HG02840 (cell line): ENCODE measurements around the gene ITPRID1.
"Not testable (repeated sequence)": the region's sequence is repeated elsewhere in the genome, so short reads cannot be mapped to it uniquely, and the experiment has no call there.

Experiments used
- ATAC-seq: cut with Tn5 transposase; IDR thresholded peaks from one replicate; pipeline ENCODE4 v1.9.1; 2021; ENCODE audit warnings: mild to moderate bottlenecking, moderate library complexity, moderate number of reproducible peaks; ENCODE audit not compliant: unreplicated experiment, low FRiP score

ITPRID1 gene

DNA sequence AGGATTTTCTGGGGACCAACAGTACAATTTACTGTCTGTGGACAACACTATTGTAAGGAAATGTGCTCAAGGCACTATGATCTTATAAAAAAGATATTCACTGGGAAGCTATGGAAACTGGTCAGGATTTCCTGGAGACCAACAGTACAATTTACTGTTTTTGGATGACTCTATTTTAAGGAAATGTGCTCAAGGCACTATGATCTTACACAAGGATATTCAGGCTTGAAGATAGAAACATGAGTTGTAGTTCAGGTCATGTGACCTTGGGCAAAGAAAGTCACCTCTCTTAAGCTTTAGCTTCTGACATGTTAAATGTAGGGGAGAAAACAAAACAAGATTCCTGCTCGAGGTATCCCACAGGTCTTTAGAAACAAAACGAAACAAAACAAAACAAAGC lies 1.7 kb upstream of the ITPRID1 start:
- no peak for ATAC-seq

DNA sequence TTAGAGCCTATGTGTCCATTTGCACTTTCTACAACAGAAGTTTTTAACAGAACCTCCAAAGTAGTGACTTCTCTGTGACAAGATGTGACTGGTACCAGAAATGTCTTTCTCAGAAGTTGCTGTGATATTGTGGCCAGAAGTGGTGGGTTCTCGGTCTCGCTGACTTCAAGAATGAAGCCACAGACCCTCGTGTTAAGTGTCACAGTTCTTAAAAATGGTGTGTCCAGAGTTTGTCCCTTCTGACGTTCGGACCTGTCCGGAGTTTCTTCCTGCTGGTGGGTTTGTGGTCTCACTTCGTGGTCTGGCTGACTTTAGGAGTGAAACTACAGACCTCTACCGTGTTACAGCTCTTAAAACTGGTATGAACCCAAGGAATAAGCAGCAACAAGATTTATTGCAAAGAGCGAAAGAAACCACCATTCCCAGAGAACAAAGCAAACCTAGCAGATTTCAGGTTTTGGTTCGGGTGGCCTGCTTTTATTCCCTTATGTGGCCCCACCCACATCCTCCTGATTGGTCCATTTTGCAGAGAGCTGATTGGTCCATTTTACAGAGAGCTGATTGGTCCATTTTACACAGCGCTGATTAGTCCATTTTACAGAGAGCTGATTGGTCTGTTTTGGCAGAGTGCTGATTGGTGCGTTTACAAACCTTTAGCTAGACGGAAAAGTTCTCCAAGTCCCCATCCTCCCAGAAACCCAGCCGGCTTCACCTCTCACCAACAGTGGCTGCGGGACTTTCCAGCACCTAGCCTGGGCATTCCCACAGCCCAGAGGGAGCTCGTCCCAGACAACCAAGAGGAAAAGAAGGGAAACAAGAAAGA lies 3.0 kb downstream of the ITPRID1 start:
- no peak for ATAC-seq

DNA sequence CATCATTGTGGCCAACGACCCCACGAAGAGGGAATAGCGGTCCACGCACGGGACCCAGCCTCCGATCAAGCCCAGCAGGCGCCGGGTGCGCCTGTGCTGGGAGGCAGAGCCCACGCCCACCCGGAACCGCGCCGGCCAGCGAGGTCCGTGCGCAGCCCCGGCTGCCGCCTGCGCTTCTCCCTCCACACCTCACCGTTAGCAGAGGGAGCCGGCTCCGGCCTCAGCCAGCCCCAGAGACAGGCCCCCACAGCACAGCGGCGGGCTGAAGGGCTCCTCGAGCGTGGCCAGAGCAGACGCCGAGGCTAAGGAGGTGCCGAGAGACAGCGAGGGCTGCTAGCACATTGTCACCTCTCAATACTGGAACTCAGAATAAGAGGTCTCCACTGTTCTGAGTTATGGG lies 3.6 kb downstream of the ITPRID1 start:
- no peak for ATAC-seq

DNA sequence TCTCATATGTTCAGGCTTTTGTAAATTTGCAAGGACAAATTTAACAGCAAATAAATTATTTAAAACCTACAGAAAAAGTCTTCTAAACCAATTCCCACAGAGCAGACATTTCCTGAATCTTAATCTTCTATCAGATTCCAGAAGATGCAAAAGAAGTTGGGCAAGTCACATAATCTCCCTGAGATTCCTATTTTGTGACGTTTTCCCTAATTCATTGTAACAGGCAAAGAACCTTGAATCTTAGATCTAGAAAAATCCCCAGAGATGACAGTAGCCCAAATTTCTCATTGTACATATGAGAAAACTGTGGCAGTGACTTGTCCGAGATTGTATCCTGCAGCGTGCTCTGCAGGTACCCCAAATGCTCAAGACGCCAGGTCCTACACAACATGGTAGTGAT lies 4.9 kb downstream of the ITPRID1 start:
- no peak for ATAC-seq

DNA sequence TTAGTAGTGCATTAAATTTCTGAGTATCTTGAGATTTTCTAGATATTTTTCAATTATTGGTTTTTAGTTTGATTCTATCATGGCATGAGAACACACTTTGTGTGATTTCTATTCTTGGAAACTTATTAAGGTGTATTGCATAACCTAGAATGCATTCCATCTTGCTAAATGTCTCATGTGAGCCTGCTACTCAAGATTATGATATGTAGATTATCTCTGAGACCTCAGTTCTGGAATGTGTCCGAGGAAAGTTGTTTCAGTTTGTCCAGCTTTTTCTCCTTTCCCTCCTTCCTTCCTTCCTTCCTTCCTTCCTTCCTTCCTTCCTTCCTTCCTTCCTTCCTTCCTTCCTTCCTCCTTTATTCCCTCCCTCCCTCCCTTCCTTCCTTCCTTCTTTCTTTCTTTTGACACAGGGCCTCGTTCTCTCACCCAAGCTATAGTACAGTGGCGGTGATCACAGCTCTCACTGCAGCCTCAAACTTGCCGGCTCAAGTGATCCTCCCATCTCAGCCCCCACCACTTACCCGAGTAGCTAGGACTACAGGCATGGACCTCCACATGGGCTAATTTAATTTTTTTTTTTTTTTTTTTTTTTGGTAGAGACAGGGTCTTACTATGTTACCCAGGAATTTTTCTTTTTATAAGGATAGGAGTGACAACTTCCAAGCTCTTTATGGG lies 7.6 kb downstream of the ITPRID1 start:
- ATAC-seq = no peak

DNA sequence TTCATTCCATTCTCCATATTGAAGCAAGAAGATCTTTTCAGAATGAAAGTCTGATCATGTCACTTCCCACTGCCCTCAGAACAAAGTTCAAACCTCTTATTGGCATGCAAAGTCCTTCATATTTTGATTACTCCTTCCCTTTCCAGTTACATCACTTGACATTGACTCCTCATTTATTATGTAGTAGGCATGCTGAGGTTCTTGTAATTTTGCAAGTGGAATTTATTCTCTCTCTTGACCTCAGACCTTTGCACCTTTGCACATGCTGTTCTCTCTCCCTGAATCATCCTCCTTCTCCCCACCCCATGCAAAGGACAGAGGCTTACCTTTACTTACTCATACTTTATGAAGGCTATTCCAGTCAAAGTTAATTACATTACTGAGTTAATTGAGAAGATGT lies 13.0 kb downstream of the ITPRID1 start:
- ATAC-seq = no peak

DNA sequence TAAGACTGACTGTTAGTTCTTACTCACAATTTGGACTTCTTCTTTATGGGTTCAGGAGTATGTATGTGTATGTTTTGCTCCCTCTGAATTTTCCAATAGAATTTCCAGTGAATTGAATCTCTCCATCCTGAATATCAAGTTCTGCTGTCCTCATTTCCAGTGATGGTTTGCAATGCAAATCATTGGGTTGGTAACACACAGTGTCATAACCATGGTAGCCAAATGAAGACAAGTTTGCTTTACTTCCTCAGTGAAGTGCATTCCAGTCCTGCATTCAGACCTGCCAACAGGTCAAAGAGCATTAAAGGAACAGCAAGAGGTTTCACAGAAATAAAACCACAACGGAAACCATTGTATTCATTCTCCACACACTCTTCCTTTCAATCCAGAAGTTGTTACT lies 15.2 kb downstream of the ITPRID1 start:
- ATAC-seq = no peak

DNA sequence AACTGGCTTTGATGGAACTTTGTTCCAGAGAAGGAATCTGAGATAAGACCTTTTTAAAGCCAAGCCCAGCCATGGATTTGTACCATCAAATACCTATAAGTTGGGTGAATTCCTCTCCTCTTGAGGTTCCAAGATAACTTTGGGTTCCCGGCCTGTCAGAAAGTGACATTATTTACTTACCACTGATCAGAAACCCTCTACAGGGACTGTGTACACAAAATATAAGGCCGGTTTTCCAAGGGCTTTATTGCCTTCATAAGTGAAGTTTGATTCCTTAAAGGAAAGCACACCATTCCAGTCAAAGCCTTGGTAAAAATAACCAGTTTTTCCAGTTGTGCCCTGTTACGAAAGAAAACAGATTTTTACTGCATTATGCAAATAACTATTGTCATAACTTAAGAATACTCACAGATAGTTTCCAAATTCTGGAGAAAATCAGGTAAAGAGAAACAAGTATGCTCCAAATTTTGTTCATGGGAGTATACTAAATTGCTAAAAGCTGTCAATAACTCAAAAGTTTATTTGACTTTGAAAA lies 26.8 kb downstream of the ITPRID1 start:
- ATAC-seq = not testable (repeated sequence)

DNA sequence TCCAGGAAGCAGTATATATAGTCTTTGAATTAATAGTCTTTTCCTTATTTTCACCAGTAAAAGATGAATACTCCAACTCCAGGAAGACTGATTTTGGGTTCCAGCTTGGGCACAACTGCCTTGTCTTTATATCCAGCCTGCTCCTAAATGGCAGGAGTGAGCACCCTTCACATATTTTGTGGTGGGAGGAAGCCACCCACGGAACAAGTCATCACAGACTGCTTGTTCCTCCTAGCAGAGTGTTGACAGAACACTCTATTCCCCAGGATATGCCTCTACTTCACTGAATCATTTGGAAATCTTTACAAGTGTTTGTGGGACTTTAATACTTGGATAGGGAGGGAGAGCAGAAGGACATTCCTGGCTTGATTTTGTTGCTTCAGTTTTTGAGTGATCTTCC lies 31.7 kb downstream of the ITPRID1 start:
- ATAC-seq = no peak

DNA sequence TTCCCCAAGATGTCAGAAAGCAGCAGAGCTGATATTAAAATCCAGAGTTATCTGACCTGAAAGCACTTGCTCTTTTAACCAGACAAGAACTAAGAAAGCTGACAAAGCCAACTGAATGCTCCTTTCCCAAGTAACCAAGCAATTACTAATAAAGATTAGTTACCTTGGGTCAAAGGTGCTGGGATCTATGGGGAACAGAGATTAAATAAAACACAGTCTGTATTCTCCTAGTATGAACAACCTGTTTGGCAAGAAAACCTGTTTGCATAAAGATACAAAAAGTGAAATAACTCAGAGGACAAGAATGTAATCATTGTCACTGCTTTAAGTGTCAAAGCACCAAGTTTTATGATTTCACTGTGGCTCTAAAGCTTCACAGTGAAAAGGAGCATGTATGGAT lies 35.7 kb downstream of the ITPRID1 start:
- no peak for ATAC-seq

DNA sequence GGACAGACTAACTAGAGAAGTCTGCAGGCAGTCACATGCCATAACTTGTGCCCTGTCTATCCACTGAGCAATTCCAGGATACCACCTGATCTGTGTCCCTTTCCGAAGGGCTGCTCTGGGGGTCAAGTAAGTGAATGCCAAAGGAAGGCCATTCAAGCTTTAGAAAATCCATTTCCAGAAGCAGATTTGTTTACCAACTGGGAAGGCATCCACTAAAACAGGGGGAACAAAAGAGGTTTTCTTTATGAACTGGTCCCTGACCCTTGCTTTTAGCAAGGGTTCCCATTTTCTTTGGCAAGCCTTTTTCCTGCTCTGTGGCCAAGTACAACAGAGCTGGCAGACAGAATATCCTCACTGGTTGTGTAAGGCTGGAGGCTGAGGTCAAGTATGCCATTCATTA lies 36.5 kb downstream of the ITPRID1 start:
- no peak for ATAC-seq

DNA sequence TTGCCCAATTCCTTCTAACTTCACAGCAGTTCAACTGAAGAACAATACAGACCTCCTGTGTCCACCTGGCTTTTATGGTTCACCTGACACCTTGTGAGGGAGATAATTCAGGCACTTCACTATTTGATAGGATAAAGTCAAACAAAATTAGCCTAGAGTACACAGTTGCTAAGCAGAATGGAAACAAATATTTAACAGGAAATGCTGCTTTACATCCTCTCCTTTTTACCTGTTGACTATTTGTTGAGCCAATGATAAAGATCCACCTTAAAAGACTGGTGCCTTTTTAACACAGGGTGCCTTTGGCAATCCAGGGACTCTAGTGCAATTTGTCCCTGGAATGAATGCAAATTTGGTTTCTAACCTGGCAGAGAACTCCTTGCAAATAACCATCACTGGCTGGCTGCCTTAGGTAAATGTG lies 39.8 kb downstream of the ITPRID1 start:
- ATAC-seq = no peak

DNA sequence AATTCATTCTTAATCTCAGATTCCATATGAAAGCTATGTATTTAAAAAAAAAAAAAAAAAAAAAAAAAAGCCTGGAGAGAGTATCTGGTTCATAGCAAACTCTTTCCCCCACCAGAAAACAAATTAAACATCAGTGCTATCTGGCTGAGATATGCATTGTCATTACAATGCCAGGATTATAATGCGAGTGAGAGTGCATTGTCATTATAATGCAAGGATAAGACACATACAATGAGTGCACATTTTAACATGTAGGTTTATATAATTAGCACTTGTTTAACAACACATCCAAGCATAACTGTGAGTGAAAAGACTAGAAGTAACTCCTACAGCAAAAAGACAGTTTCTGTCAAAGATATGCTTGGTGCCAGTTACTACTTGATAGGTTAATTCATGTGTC lies 48.1 kb downstream of the ITPRID1 start:
- ATAC-seq = no peak

DNA sequence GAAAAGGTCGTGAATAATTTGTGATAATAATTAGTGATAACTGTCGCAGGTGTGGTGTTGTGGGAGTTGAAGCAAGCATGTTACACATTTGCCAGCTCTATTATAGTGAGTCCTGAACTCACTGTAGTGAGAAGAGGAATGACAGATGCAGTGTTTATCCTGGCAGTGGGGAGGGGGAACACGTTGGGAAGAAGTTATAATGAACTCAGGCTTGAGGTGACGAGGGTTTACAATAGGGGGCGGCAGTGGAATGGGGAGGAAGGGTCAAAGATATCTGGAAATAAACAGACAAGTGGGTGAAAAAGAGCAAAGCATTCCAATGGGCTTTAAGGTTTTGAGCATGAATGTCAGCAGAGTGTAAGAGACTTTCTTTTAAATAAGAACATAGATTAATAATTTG lies 49.6 kb downstream of the ITPRID1 start:
- no peak for ATAC-seq

DNA sequence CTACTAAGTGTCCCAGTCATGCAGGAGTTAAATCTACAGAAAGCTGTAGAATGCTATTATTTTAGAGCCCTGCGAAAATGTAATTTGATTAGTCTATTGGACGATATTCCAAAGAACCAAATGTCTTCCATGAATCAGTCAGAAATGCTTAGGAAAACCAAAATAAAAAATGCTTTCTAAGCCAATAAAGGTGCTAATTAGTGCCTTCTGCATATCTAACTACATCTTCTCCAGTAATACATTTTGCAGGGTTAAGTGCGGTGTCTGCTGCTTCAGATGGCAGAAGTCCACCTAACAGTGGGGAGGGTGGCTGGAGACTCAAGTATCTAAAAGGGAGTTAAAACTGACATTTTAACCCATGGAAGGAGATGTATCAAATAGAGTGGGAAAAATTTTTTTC lies 50.1 kb downstream of the ITPRID1 start:
- no peak for ATAC-seq

DNA sequence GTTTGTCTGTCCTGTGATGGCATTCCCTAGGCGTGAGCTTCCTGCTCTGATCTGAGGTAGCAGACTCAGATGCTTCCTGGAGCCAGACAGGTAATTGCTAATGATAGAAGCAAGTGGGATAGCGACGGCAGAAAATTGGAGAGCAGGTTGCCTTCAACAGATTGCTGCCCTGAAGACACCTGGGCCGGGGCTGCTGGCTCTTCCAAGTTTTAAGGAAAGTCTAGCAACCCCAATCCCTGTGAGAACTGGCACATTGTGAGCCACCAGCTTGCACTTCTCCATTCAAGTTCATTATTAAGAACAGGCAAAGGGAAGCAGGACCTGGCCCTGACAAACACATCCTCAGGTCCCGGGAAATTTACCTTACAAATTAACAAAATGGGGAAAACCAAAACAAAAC lies 50.8 kb downstream of the ITPRID1 start:
- no peak for ATAC-seq

DNA sequence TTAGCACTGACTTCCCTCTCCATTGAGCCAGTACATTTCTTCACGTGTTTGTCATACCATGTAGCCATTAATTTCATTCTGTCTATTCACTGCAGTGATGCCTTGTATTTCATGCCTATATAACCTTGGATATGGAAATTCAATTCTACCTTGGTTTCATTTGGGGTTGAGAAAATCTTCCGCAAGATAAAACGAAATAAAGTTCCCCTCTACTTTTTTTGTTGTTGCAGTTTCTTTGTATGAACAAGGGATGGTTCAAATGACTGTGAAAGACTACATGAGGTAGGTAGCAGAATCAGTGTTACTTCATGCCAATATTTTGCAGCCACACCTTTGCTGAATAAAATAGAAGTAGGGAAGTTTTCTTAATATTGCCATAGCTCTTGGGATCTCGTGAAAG lies 55.6 kb downstream of the ITPRID1 start:
- no peak for ATAC-seq

DNA sequence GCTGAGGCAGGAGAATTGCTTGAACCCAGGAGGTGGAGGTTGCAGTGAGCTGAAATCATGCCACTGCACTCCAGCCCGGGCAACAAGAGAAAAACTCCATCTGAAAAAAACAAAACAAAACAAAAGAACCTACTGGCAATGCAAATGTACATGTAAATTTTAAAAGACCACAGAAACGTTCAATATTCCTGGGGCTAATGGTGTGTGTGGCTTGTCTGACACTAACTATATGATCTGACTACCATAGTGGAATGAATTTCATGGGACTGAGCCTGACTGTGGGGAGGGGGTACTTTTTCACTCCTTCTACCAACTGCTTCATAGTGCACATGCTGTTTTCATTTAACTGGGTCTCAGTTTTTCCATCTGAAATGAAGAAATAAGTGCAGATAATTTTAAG lies 69.6 kb downstream of the ITPRID1 start:
- no peak for ATAC-seq

DNA sequence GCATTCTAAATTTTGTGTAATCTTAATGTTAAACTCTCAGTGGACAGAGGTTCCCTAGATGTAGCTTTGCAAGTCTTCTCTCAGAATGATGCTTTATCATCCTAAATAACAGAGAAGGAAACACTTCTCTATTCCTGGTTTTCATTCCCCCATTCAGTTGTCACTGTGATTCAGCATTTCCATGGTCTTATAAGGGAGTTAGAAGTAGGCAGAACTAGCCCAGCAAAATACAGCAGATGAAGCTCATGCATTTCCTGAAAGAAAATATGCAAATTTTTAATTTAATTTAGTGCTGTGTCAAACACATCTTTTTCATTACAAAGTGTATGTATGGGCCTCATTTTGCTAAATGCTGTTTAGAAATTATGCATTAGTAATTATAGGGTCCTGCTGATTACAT lies 70.1 kb downstream of the ITPRID1 start:
- no peak for ATAC-seq

DNA sequence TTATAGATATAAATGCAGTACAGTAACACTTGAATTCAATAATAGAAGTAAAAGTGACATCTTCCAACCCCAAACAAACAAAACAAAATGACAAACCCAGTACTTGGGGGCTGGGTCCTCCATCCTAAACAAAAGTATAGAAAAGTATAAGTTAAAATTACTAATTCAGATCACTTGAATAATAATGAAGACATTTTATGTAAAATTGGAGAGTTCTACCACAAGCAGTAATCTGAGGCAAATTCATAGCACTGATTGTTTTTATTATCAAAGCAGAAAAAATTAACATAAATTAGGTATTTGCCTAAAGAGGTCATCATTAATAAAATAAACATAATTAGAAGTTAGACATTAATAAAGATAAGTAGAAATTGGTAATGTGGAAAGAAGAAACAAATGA lies 81.5 kb downstream of the ITPRID1 start:
- ATAC-seq = no peak

DNA sequence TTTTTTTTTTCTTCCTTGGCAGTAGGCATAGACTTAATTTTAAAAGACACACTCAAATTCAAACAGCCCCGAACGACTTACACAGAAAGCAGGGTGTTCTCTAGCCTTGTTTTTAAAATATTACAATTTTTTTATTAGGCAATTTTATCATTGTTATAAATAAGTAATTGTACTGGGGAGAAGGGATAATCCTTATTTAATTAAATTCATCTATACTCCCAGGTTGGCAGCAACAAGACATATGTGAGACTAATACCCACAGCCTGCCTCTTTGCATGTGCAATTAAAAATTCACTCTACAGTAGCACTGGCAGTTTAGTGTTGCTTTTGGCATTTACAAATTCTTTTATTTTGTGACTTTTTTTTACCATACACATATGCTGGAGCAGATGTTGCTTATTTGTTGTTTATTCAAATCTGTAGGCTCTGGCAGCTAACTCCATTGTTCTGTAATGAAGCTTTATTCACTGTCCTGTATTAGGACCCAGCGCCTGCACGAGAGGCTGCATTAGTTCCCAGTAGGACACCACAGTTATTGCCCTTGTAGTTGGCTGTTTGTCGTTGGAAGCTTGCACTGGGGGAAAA lies 88.2 kb downstream of the ITPRID1 start:
- ATAC-seq = no peak

DNA sequence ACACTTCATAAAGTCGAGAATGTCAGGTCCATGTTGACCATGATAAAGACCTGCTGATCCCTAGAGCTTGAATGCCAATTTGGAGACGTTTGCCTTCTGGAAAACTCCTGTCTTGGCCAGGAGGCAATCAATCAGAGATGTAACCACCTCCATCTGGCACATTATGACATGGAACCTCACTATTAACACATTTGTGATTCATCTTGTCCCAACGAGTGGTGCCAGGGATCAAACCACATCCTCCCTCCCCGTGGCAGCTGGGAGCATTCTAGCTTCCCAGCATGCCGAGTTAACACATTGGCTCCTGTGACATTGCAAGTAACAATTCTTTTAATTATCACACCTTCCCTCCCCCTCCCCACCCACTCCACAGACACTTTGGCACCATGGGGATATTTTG lies 89.2 kb downstream of the ITPRID1 start:
- ATAC-seq = no peak
